DND-41 (cell line): Measurements from ENCODE around the gene PABPC1L.
"Not testable (repeated sequence)": the region's sequence is repeated elsewhere in the genome, so short reads cannot be mapped to it uniquely, and the experiment has no call there.

Source experiments
- EZH2 ChIP-seq: IDR thresholded peaks from 3 replicates; pipeline ENCODE4 v1.6.1; 2012; ENCODE audit warnings: borderline replicate concordance, low read depth, mild to moderate bottlenecking, moderate library complexity, low read length, inconsistent platforms; ENCODE audit not compliant: severe bottlenecking
- TF ChIP-seq, protein P1 (sequence below): IDR thresholded peaks from 2 replicates; pipeline ENCODE4 v1.5.1; 2012; ENCODE audit warnings: borderline replicate concordance, low read length, moderate library complexity, mild to moderate bottlenecking; ENCODE audit not compliant: poor library complexity, severe bottlenecking; ENCODE audit errors: extremely low read depth

DNA sequence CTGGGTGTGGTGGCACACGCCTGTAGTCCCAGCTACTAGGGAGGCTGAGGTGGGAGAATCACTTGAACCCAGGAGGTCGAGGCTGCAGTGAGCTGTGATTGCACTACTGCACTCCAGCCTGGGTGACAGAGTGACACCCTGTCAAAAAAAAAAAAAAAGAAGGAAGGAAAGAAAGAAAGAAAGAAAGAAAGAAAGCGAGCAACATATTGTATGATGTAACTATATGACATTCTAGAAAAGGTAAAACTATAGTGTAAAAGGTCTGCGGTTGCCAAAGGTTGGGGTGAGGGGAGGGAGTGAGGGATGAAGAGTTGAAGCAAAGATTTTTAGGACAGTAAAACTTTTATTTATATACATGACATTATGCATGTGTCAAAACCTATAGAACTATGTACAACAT is 27.5 kb upstream of the PABPC1L start:
- TF ChIP-seq EZH2 = not testable (repeated sequence)
- TF ChIP-seq, protein P1, sequence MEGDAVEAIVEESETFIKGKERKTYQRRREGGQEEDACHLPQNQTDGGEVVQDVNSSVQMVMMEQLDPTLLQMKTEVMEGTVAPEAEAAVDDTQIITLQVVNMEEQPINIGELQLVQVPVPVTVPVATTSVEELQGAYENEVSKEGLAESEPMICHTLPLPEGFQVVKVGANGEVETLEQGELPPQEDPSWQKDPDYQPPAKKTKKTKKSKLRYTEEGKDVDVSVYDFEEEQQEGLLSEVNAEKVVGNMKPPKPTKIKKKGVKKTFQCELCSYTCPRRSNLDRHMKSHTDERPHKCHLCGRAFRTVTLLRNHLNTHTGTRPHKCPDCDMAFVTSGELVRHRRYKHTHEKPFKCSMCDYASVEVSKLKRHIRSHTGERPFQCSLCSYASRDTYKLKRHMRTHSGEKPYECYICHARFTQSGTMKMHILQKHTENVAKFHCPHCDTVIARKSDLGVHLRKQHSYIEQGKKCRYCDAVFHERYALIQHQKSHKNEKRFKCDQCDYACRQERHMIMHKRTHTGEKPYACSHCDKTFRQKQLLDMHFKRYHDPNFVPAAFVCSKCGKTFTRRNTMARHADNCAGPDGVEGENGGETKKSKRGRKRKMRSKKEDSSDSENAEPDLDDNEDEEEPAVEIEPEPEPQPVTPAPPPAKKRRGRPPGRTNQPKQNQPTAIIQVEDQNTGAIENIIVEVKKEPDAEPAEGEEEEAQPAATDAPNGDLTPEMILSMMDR = not testable (repeated sequence)
